ENCODE measurements around the gene JAK3. TPM values are rescaled to one million over a fixed set of nuclear protein-coding genes. Genes with fewer than 3 reads are reported as not detected.
"Not testable (repeated sequence)": the region's sequence is repeated elsewhere in the genome, so short reads cannot be mapped to it uniquely, and the experiment has no call there.

The JAK3 gene
- 5.3 and 8.0 TPM in 2 replicates for total RNA-seq

GRCh38 chr19:17847538-17848366 is at the start of gene JAK3:
JAK3 (minus strand) TSS chr19:17847982; CDS start chr19:17844417, 3,565 bp downstream.
- TF ChIP-seq, protein P1, sequence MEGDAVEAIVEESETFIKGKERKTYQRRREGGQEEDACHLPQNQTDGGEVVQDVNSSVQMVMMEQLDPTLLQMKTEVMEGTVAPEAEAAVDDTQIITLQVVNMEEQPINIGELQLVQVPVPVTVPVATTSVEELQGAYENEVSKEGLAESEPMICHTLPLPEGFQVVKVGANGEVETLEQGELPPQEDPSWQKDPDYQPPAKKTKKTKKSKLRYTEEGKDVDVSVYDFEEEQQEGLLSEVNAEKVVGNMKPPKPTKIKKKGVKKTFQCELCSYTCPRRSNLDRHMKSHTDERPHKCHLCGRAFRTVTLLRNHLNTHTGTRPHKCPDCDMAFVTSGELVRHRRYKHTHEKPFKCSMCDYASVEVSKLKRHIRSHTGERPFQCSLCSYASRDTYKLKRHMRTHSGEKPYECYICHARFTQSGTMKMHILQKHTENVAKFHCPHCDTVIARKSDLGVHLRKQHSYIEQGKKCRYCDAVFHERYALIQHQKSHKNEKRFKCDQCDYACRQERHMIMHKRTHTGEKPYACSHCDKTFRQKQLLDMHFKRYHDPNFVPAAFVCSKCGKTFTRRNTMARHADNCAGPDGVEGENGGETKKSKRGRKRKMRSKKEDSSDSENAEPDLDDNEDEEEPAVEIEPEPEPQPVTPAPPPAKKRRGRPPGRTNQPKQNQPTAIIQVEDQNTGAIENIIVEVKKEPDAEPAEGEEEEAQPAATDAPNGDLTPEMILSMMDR (conservative IDR thresholded peaks at IDR 0.05; ENCODE audit: low read depth, low read length) = no peak
- peak within 1 kb of the TSS; percentile 39 for H3K4me3 ChIP-seq (ENCODE audit: low read depth, low read length)

DNA sequence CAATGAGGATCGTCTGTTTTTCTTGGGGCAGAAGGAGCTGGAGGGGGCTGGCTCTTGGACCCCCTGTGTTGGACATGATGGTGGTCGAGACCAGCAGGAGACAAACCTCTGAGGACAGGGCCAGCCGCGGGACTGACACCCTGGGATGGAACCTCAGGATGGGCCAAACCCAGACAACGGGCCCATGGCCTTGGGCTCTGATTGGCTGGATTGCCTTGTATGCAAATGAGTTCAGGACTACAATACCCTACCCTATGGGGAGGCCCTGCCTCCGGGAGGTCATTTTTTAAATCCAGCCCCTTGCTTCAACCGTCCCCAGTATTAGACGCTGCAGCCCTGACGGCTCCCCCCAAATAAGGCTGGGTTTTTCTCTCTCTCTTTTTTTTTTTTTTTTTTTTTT is 46.0 kb upstream of the JAK3 start:
- DNase-seq (ENCODE audit: low read depth) = no peak
- TF ChIP-seq, protein P1 (conservative IDR thresholded peaks at IDR 0.05; ENCODE audit: low read depth, low read length) = no peak
- no peak overlapping the region for H3K4me3 ChIP-seq (ENCODE audit: low read depth, low read length)

More at GRCh38 chr19:17847538-17848366, at the start of gene JAK3:
- DNase-seq (ENCODE audit: low read depth) = no peak

- TF ChIP-seq, protein P1 (conservative IDR thresholded peaks at IDR 0.05; ENCODE audit: low read depth, low read length) = no peak
- DNase-seq (ENCODE audit: low read depth) = no peak
- H3K4me3 ChIP-seq (ENCODE audit: low read depth, low read length) = no peak overlapping the region
Measured at GRCh38 chr19:17889609-17890214, 41.9 kb upstream of the JAK3 start.

DNA sequence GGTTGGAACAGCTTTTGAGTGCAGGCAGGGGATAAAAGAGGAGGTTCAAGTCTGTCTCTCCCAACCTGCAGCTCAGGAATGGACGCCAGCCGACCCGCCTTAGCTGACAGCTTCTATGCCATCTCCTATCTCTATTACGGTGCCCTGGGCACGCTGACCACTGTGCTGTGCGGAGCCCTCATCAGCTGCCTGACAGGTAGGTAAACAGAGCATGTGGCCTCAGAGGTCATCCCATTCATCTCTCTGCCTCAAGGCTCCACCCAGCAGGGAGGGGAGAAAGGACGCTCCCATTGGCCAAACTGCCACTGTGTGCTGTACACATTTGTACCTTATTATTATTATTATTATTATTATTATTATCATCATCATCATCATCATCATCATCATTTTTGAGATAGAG is 40.5 kb upstream of the JAK3 start:
- no peak for DNase-seq (ENCODE audit: low read depth)
- TF ChIP-seq, protein P1 (conservative IDR thresholded peaks at IDR 0.05; ENCODE audit: low read depth, low read length) = no peak
- H3K4me3 ChIP-seq (ENCODE audit: low read depth, low read length) = no peak overlapping the region

DNA sequence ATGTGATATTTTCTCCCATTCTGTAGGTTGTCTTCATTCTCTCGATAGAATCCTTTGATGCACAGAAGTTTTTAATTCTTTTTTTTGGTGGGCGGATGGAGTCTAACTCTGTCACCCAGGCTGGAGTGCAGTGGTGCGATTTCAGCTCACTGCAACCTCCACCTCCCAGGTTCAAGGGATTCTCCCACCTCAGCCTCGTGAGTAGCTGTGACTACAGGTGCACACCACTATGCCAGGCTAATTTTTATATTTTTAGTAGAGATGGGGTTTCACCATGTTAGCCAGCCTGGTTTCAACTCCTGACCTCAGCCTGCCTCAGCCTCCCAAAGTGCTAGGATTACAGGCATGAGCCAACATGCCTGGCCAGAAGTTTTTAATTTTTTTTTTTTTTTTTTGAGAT is 39.4 kb upstream of the JAK3 start:
- not testable (repeated sequence) for DNase-seq (ENCODE audit: low read depth); H3K4me3 ChIP-seq (ENCODE audit: low read depth, low read length)

DNA sequence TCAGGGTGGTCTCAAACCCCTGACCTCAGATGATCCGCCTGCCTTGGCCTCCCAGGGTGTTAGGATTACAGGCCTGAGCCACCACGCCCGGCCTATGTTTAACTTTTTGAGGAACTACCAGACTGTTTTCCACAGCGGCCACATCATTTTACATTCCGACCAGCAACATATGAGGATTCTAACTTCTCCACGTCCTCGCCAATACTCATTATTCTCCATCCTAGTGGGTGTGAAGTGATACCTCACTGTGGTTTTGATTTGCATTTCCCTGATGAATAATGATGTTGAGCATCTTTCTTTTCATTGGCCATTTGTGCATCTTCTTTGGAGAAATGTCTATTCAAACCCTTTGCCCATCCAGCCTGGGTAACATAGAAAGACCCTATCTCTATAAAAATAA is 38.7 kb upstream of the JAK3 start:
- TF ChIP-seq, protein P1 (conservative IDR thresholded peaks at IDR 0.05; ENCODE audit: low read depth, low read length) = no peak
- no peak overlapping the region for H3K4me3 ChIP-seq (ENCODE audit: low read depth, low read length)
- no peak for DNase-seq (ENCODE audit: low read depth)

DNA sequence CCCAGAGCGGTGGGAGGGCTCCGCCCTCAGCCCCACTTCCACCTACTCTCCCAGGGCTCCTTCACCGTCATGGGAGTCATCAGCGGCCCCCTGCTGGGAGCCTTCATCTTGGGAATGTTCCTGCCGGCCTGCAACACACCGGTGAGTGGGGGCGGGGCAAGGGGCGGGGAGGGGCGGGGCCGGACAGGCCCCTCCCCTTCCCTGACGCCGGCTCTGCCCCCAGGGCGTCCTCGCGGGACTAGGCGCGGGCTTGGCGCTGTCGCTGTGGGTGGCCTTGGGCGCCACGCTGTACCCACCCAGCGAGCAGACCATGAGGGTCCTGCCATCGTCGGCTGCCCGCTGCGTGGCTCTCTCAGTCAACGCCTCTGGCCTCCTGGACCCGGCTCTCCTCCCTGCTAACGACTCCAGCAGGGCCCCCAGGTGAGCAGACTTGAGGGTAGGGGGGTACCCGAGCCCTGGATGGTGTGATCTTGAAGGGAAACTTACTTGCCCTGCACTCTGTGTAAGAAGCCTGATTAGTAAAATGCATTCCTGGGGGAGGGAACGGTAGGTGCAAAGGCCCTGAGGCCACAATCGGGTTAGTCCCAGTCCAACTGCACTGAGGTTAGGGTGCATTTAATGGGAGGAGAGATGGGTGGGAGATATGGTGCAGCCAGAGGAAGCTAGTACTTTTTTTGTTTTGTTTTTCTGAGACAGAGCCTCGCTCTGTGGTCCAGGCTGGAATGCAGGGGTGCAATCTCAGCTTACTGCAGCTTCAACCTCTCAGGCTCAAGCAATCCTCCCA is 36.0 kb upstream of the JAK3 start:
- H3K4me3 ChIP-seq (ENCODE audit: low read depth, low read length) = no peak overlapping the region
- no peak for DNase-seq (ENCODE audit: low read depth)
- TF ChIP-seq, protein P1 (conservative IDR thresholded peaks at IDR 0.05; ENCODE audit: low read depth, low read length) = no peak
